GM12864 (cell line): Measurements from ENCODE around the gene PIM1.

Experiments used
- DNase-seq: peaks from one replicate; pipeline ENCODE4 v3.0.0-alpha.2; 2011; ENCODE audit warnings: low read depth
- H3K4me3 ChIP-seq: 2 replicates; pipeline ENCODE4 v1.5.1; 2011; ENCODE audit warnings: mild to moderate bottlenecking, low read depth, low read length, control low read depth
- TF ChIP-seq, protein P1 (sequence below): IDR thresholded peaks from 2 replicates; pipeline ENCODE4 v1.5.1; 2011; ENCODE audit warnings: low read depth, mild to moderate bottlenecking, moderate library complexity, low read length, control low read depth, inconsistent platforms; ENCODE audit errors: missing control alignments

PIM1 gene

GRCh38 chr6:37202788-37203491, 33.0 kb downstream of the PIM1 start:
- TF ChIP-seq, protein P1, sequence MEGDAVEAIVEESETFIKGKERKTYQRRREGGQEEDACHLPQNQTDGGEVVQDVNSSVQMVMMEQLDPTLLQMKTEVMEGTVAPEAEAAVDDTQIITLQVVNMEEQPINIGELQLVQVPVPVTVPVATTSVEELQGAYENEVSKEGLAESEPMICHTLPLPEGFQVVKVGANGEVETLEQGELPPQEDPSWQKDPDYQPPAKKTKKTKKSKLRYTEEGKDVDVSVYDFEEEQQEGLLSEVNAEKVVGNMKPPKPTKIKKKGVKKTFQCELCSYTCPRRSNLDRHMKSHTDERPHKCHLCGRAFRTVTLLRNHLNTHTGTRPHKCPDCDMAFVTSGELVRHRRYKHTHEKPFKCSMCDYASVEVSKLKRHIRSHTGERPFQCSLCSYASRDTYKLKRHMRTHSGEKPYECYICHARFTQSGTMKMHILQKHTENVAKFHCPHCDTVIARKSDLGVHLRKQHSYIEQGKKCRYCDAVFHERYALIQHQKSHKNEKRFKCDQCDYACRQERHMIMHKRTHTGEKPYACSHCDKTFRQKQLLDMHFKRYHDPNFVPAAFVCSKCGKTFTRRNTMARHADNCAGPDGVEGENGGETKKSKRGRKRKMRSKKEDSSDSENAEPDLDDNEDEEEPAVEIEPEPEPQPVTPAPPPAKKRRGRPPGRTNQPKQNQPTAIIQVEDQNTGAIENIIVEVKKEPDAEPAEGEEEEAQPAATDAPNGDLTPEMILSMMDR = no peak

DNA sequence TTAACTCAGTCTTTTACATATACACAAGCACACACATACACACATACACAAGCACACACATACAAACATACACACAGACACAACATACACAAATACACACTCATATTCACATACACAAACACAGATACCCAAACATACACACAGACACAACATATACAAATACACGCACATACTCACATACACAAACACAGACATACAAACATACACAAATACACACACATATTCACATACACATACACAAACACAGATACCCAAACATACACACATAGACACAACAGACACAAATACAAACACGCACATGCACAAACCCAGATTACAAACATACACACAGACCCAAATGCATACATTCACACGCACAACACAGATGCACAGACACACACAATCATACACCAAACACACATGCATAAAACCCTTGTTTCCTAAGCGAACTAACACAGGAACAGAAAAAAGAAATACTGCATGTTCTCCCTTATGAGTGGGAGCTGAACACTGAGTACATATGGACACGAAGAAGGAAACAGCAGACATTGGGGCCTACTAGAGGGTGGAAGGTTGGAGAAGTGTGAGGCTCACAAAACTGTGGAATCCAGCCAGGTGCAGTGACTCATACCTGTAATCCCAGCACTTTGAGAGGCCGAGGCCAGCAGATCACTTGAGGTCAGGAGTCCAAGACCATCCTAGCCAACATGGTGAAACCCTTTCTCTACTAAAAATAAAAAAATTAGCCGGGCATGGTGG, 34.2 kb downstream of the PIM1 start:
- no peak for DNase-seq
- H3K4me3 ChIP-seq = no peak overlapping the region
- TF ChIP-seq, protein P1 = no peak

More at GRCh38 chr6:37202788-37203491, 33.0 kb downstream of the PIM1 start:
- DNase-seq = no peak
- no peak overlapping the region for H3K4me3 ChIP-seq

DNA sequence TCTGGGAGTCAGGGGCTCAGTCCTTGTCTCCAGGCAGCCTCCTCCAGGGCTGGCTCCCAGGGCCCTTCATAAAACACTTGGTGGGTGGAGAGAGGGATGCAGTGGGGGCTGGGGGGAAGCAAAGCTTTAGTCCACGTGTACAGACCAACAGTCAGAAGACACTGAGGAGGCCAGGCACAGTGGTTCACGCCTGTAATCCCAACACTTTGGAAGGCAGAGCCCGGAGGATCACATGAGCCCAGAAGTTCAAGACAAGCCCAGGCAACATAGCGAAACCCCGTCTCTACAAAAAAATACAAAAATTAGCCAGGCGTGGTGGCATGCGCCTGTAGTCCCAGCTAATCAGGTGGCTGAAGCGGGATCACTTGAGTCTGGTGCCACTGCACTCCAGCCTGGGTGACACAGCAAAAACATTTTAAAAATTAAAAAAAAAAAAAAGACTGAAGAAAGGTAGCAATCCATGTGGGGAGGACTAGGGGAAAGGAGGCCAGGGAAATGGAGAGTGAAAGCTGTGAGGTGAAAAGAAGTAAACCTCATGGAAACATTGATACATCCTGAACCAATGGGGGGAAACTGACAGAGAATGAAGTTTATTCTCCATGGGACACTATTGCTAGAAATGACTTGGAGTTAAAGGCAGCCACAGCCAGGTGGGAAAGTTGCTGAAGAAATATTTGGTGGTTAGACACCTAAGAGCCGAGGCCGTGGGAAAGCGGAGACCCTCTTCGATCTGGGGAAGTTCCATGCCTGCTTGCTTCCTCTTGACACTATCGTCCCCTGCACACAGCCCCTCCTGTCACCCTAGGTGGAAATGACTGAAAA, 35.4 kb downstream of the PIM1 start:
- TF ChIP-seq, protein P1 = no peak
- no peak for DNase-seq
- no peak overlapping the region for H3K4me3 ChIP-seq

GRCh38 chr6:37205997-37206340, 36.0 kb downstream of the PIM1 start:
- no peak overlapping the region for H3K4me3 ChIP-seq
- TF ChIP-seq, protein P1 = no peak
- no peak for DNase-seq

GRCh38 chr6:37206622-37207021, 36.7 kb downstream of the PIM1 start:
- TF ChIP-seq, protein P1 = no peak
- no peak overlapping the region for H3K4me3 ChIP-seq
- no peak for DNase-seq

- TF ChIP-seq, protein P1 = peak; percentile 95
- no peak overlapping the region for H3K4me3 ChIP-seq
- DNase-seq = peak; percentile 61
Measured at GRCh38 chr6:37207903-37208456, 38.0 kb downstream of the PIM1 start.
